ENCODE measurements around the gene DGKI. TPM values are rescaled to one million over a fixed set of nuclear protein-coding genes. Genes with fewer than 3 reads are reported as not detected.

DGKI gene
- polyA plus RNA-seq, 1 donor: 1.4 TPM

GRCh38 chr7:137692399-137692798, 154.4 kb downstream of the DGKI start:
- no peak for DNase-seq
- no peak overlapping the region for H3K4me3 ChIP-seq (ENCODE audit: low read length)
- H3K27ac ChIP-seq (ENCODE audit: low read length): no peak overlapping the region
- 100% methylated on average over 2 of the region's 4 CpGs for WGBS (ENCODE audit: insufficient coverage, low lambda C conversion rate)
- no peaks in the 10 kb centered on the region for H3K27me3 ChIP-seq (ENCODE audit: control insufficient read depth, insufficient read depth, low read length)
- H3K4me1 ChIP-seq (ENCODE audit: control insufficient read depth, insufficient read depth, low read length): no peaks in the 10 kb centered on the region
- H3K9me3 ChIP-seq (ENCODE audit: control insufficient read depth, low read depth, low read length): no peaks in the 10 kb centered on the region
- no peaks in the 10 kb centered on the region for H3K36me3 ChIP-seq (ENCODE audit: control insufficient read depth, insufficient read depth, low read length)

GRCh38 chr7:137691566-137691965, 155.2 kb downstream of the DGKI start:
- Histone ChIP-seq H3K4me1 (ENCODE audit: control insufficient read depth, insufficient read depth, low read length) (no peaks in the 10 kb centered on the region), H3K9me3 (ENCODE audit: control insufficient read depth, low read depth, low read length) (no peaks in the 10 kb centered on the region), H3K36me3 (ENCODE audit: control insufficient read depth, insufficient read depth, low read length) (no peaks in the 10 kb centered on the region), H3K27me3 (ENCODE audit: control insufficient read depth, insufficient read depth, low read length) (no peaks in the 10 kb centered on the region), H3K27ac (ENCODE audit: low read length) (no peak overlapping the region), H3K4me3 (ENCODE audit: low read length) (no peak overlapping the region)
- DNase-seq: no peak
- no CpG with 5 or more reads among the region's 3 CpGs for WGBS (ENCODE audit: insufficient coverage, low lambda C conversion rate)

GRCh38 chr7:137690635-137691034, 156.1 kb downstream of the DGKI start:
- 71% methylated on average over 2 of the region's 4 CpGs for WGBS (ENCODE audit: insufficient coverage, low lambda C conversion rate)
- Histone ChIP-seq H3K4me1 (ENCODE audit: control insufficient read depth, insufficient read depth, low read length) (no peaks in the 10 kb centered on the region), H3K27me3 (ENCODE audit: control insufficient read depth, insufficient read depth, low read length) (no peaks in the 10 kb centered on the region), H3K36me3 (ENCODE audit: control insufficient read depth, insufficient read depth, low read length) (no peaks in the 10 kb centered on the region), H3K9me3 (ENCODE audit: control insufficient read depth, low read depth, low read length) (no peaks in the 10 kb centered on the region), H3K27ac (ENCODE audit: low read length) (no peak overlapping the region), H3K4me3 (ENCODE audit: low read length) (no peak overlapping the region)
- DNase-seq: no peak

- no peak overlapping the region for H3K27ac ChIP-seq (ENCODE audit: low read length)
- no peaks in the 10 kb centered on the region for H3K4me1 ChIP-seq (ENCODE audit: control insufficient read depth, insufficient read depth, low read length)
- WGBS (ENCODE audit: insufficient coverage, low lambda C conversion rate): 83% methylated on average over 1 of the region's 2 CpGs
- H3K36me3 ChIP-seq (ENCODE audit: control insufficient read depth, insufficient read depth, low read length): no peaks in the 10 kb centered on the region
- DNase-seq: no peak
- H3K4me3 ChIP-seq (ENCODE audit: low read length): no peak overlapping the region
- H3K27me3 ChIP-seq (ENCODE audit: control insufficient read depth, insufficient read depth, low read length): no peaks in the 10 kb centered on the region
- no peaks in the 10 kb centered on the region for H3K9me3 ChIP-seq (ENCODE audit: control insufficient read depth, low read depth, low read length)
These were observed 157.0 kb downstream of the DGKI start for GRCh38 chr7:137689761-137690160.

- Histone ChIP-seq H3K27ac (ENCODE audit: low read length) (no peak overlapping the region), H3K9me3 (ENCODE audit: control insufficient read depth, low read depth, low read length) (no peaks in the 10 kb centered on the region), H3K4me3 (ENCODE audit: low read length) (no peak overlapping the region), H3K36me3 (ENCODE audit: control insufficient read depth, insufficient read depth, low read length) (no peaks in the 10 kb centered on the region), H3K27me3 (ENCODE audit: control insufficient read depth, insufficient read depth, low read length) (no peaks in the 10 kb centered on the region), H3K4me1 (ENCODE audit: control insufficient read depth, insufficient read depth, low read length) (no peaks in the 10 kb centered on the region)
- WGBS (ENCODE audit: insufficient coverage, low lambda C conversion rate): 98% methylated on average over 6 of the region's 8 CpGs
- no peak for DNase-seq
These were observed 159.1 kb downstream of the DGKI start for GRCh38 chr7:137687556-137688265.

GRCh38 chr7:137685433-137686164, 161.2 kb downstream of the DGKI start:
- H3K4me1 ChIP-seq (ENCODE audit: control insufficient read depth, insufficient read depth, low read length): no peaks in the 10 kb centered on the region
- H3K9me3 ChIP-seq (ENCODE audit: control insufficient read depth, low read depth, low read length): no peaks in the 10 kb centered on the region
- H3K36me3 ChIP-seq (ENCODE audit: control insufficient read depth, insufficient read depth, low read length): no peaks in the 10 kb centered on the region
- no peaks in the 10 kb centered on the region for H3K27me3 ChIP-seq (ENCODE audit: control insufficient read depth, insufficient read depth, low read length)
- DNase-seq: no peak
- WGBS (ENCODE audit: insufficient coverage, low lambda C conversion rate): 80% methylated on average over 1 of the region's 3 CpGs
- H3K27ac ChIP-seq (ENCODE audit: low read length): no peak overlapping the region
- no peak overlapping the region for H3K4me3 ChIP-seq (ENCODE audit: low read length)

GRCh38 chr7:137684776-137685175, 162.0 kb downstream of the DGKI start:
- Histone ChIP-seq H3K27me3 (ENCODE audit: control insufficient read depth, insufficient read depth, low read length) (no peaks in the 10 kb centered on the region), H3K9me3 (ENCODE audit: control insufficient read depth, low read depth, low read length) (no peaks in the 10 kb centered on the region), H3K4me1 (ENCODE audit: control insufficient read depth, insufficient read depth, low read length) (no peaks in the 10 kb centered on the region), H3K36me3 (ENCODE audit: control insufficient read depth, insufficient read depth, low read length) (no peaks in the 10 kb centered on the region), H3K4me3 (ENCODE audit: low read length) (no peak overlapping the region), H3K27ac (ENCODE audit: low read length) (no peak overlapping the region)
- 83% methylated on average over 2 of the region's 8 CpGs for WGBS (ENCODE audit: insufficient coverage, low lambda C conversion rate)
- DNase-seq: no peak

- H3K36me3 ChIP-seq (ENCODE audit: control insufficient read depth, insufficient read depth, low read length): no peaks in the 10 kb centered on the region
- no peak overlapping the region for H3K27ac ChIP-seq (ENCODE audit: low read length)
- H3K4me3 ChIP-seq (ENCODE audit: low read length): no peak overlapping the region
- no peaks in the 10 kb centered on the region for H3K9me3 ChIP-seq (ENCODE audit: control insufficient read depth, low read depth, low read length)
- H3K27me3 ChIP-seq (ENCODE audit: control insufficient read depth, insufficient read depth, low read length): no peaks in the 10 kb centered on the region
- WGBS (ENCODE audit: insufficient coverage, low lambda C conversion rate): 80% methylated on average over 2 of the region's 7 CpGs
- no peaks in the 10 kb centered on the region for H3K4me1 ChIP-seq (ENCODE audit: control insufficient read depth, insufficient read depth, low read length)
- DNase-seq: no peak
These were observed 162.5 kb downstream of the DGKI start for GRCh38 chr7:137684316-137684715.

GRCh38 chr7:137682596-137682995, 164.2 kb downstream of the DGKI start:
- DNase-seq: no peak
- no peaks in the 10 kb centered on the region for H3K27me3 ChIP-seq (ENCODE audit: control insufficient read depth, insufficient read depth, low read length)
- no peaks in the 10 kb centered on the region for H3K4me1 ChIP-seq (ENCODE audit: control insufficient read depth, insufficient read depth, low read length)
- H3K36me3 ChIP-seq (ENCODE audit: control insufficient read depth, insufficient read depth, low read length): no peaks in the 10 kb centered on the region
- H3K4me3 ChIP-seq (ENCODE audit: low read length): no peak overlapping the region
- no peaks in the 10 kb centered on the region for H3K9me3 ChIP-seq (ENCODE audit: control insufficient read depth, low read depth, low read length)
- no peak overlapping the region for H3K27ac ChIP-seq (ENCODE audit: low read length)

- Histone ChIP-seq H3K4me3 (ENCODE audit: low read length) (no peak overlapping the region), H3K36me3 (ENCODE audit: control insufficient read depth, insufficient read depth, low read length) (no peaks in the 10 kb centered on the region), H3K27ac (ENCODE audit: low read length) (no peak overlapping the region), H3K4me1 (ENCODE audit: control insufficient read depth, insufficient read depth, low read length) (no peaks in the 10 kb centered on the region), H3K27me3 (ENCODE audit: control insufficient read depth, insufficient read depth, low read length) (no peaks in the 10 kb centered on the region), H3K9me3 (ENCODE audit: control insufficient read depth, low read depth, low read length) (no peaks in the 10 kb centered on the region)
- DNase-seq: no peak
- 100% methylated on average over 1 of the region's 7 CpGs for WGBS (ENCODE audit: insufficient coverage, low lambda C conversion rate)
These were observed 164.9 kb downstream of the DGKI start for GRCh38 chr7:137681657-137682562.
